ENCODE results near the gene DNER.

The DNER gene

DNA sequence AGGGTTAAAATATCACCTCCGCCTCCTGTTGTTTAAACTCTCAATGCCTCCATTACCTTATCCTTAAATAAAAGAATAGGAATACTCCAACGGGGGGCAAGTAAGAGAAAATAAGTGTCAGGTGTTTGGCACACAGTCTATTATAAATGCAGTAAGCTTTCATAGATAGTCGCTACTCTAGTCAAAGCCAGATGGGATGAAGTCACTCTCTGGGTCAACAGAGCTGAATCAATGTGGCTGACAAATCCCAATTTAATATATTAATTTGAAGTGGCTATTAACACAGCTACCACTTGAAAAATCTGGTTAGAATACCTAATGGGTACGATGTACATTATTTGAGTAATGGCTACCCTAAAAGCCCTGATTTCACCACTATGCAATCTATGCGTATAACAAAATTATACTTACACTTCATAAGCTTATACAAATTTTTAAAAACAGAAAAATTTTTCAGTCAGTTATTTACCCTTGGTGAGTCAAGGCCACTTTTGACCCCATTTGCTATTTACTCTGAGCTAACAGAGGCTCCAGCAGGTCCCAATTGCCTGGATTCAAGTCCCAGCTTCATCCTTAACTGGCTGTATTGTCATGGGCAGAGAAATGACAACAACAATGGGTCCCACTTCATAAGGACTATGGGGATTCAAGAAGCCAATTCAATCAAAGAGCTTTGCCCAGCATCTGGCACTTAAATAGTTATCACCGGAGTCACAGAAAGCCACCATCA is 275.8 kb downstream of the DNER start:
- no peaks in the 10 kb centered on the region for H3K4me1 ChIP-seq (ENCODE audit: control insufficient read depth, insufficient read depth, low read length, poor library complexity, severe bottlenecking)
- no peaks in the 10 kb centered on the region for H3K36me3 ChIP-seq (ENCODE audit: control insufficient read depth, insufficient read depth, low read length)
- no peaks in the 10 kb centered on the region for H3K27me3 ChIP-seq (replicated peaks; ENCODE audit: control insufficient read depth, insufficient read depth, low read length, poor library complexity, severe bottlenecking)
- no peaks in the 10 kb centered on the region for H3K9me3 ChIP-seq (ENCODE audit: control insufficient read depth, low read length)
- H3K4me3 ChIP-seq (ENCODE audit: insufficient read depth, low read depth, low read length, poor library complexity, severe bottlenecking), result no peak overlapping the region
- H3K27ac ChIP-seq (ENCODE audit: insufficient read depth, low read length, poor library complexity, severe bottlenecking), result no peak overlapping the region
- DNase-seq, result no peak

DNA sequence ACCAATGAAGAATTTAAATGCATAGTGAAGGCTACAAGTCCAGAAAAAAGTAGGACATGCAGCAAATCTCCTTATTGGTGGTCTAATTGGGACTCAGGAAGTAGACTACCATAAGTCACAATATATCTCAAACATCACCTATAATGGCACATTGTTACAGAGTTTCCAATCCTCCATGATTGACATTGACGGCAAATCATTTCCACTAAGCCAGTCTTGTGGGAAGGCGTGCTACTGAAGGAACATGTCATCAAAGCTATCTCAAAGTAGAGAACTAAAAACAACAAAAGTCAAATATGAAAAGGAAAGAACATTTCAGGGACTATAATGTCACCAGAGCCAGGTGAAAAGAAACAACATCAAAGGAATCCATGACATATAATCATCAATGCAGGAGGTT is 276.9 kb downstream of the DNER start:
- DNase-seq, result no peak
- Histone ChIP-seq H3K9me3 (ENCODE audit: control insufficient read depth, low read length) (no peaks in the 10 kb centered on the region), H3K4me1 (ENCODE audit: control insufficient read depth, insufficient read depth, low read length, poor library complexity, severe bottlenecking) (no peaks in the 10 kb centered on the region), H3K36me3 (ENCODE audit: control insufficient read depth, insufficient read depth, low read length) (no peaks in the 10 kb centered on the region), H3K27ac (ENCODE audit: insufficient read depth, low read length, poor library complexity, severe bottlenecking) (no peak overlapping the region), H3K4me3 (ENCODE audit: insufficient read depth, low read depth, low read length, poor library complexity, severe bottlenecking) (no peak overlapping the region), H3K27me3 (replicated peaks; ENCODE audit: control insufficient read depth, insufficient read depth, low read length, poor library complexity, severe bottlenecking) (no peaks in the 10 kb centered on the region)

GRCh38 chr2:229434187-229434586 is 280.2 kb downstream of the DNER start:
- Histone ChIP-seq H3K4me3 (ENCODE audit: insufficient read depth, low read depth, low read length, poor library complexity, severe bottlenecking) (no peak overlapping the region), H3K27me3 (replicated peaks; ENCODE audit: control insufficient read depth, insufficient read depth, low read length, poor library complexity, severe bottlenecking) (no peaks in the 10 kb centered on the region), H3K36me3 (ENCODE audit: control insufficient read depth, insufficient read depth, low read length) (no peaks in the 10 kb centered on the region), H3K4me1 (ENCODE audit: control insufficient read depth, insufficient read depth, low read length, poor library complexity, severe bottlenecking) (no peaks in the 10 kb centered on the region), H3K27ac (ENCODE audit: insufficient read depth, low read length, poor library complexity, severe bottlenecking) (no peak overlapping the region), H3K9me3 (ENCODE audit: control insufficient read depth, low read length) (no peaks in the 10 kb centered on the region)
- DNase-seq, result no peak

DNA sequence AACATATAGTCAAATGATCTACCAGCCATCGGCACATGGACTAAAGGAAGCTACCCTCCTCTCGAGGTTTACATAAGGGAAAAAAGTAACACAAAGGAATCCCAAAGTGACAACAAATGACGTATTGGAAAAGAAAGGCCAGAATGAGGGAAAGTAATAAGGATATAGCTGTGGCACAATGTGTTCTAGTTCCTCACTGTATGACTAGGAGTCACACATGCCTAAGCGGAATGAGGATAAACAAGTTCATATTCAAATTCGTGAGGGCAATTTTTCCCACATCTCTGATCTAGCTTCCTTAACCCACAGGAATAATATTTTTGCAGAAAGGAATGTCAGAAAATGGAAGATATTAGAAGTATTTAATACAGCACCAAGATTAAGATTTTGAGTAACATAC is 281.0 kb downstream of the DNER start:
- no peak overlapping the region for H3K27ac ChIP-seq (ENCODE audit: insufficient read depth, low read length, poor library complexity, severe bottlenecking)
- no peaks in the 10 kb centered on the region for H3K27me3 ChIP-seq (replicated peaks; ENCODE audit: control insufficient read depth, insufficient read depth, low read length, poor library complexity, severe bottlenecking)
- no peaks in the 10 kb centered on the region for H3K4me1 ChIP-seq (ENCODE audit: control insufficient read depth, insufficient read depth, low read length, poor library complexity, severe bottlenecking)
- H3K4me3 ChIP-seq (ENCODE audit: insufficient read depth, low read depth, low read length, poor library complexity, severe bottlenecking), result no peak overlapping the region
- DNase-seq, result no peak
- H3K9me3 ChIP-seq (ENCODE audit: control insufficient read depth, low read length), result no peaks in the 10 kb centered on the region
- H3K36me3 ChIP-seq (ENCODE audit: control insufficient read depth, insufficient read depth, low read length), result no peaks in the 10 kb centered on the region

GRCh38 chr2:229431327-229431954 is 282.9 kb downstream of the DNER start:
- Histone ChIP-seq H3K4me3 (ENCODE audit: insufficient read depth, low read depth, low read length, poor library complexity, severe bottlenecking) (no peak overlapping the region), H3K27ac (ENCODE audit: insufficient read depth, low read length, poor library complexity, severe bottlenecking) (no peak overlapping the region), H3K27me3 (replicated peaks; ENCODE audit: control insufficient read depth, insufficient read depth, low read length, poor library complexity, severe bottlenecking) (no peaks in the 10 kb centered on the region), H3K36me3 (ENCODE audit: control insufficient read depth, insufficient read depth, low read length) (no peaks in the 10 kb centered on the region), H3K9me3 (ENCODE audit: control insufficient read depth, low read length) (no peaks in the 10 kb centered on the region), H3K4me1 (ENCODE audit: control insufficient read depth, insufficient read depth, low read length, poor library complexity, severe bottlenecking) (no peaks in the 10 kb centered on the region)
- no peak for DNase-seq

- no peak overlapping the region for H3K27ac ChIP-seq (ENCODE audit: insufficient read depth, low read length, poor library complexity, severe bottlenecking)
- H3K4me3 ChIP-seq (ENCODE audit: insufficient read depth, low read depth, low read length, poor library complexity, severe bottlenecking), result no peak overlapping the region
- no peaks in the 10 kb centered on the region for H3K27me3 ChIP-seq (replicated peaks; ENCODE audit: control insufficient read depth, insufficient read depth, low read length, poor library complexity, severe bottlenecking)
- no peaks in the 10 kb centered on the region for H3K36me3 ChIP-seq (ENCODE audit: control insufficient read depth, insufficient read depth, low read length)
- H3K9me3 ChIP-seq (ENCODE audit: control insufficient read depth, low read length), result no peaks in the 10 kb centered on the region
- DNase-seq, result no peak
- no peaks in the 10 kb centered on the region for H3K4me1 ChIP-seq (ENCODE audit: control insufficient read depth, insufficient read depth, low read length, poor library complexity, severe bottlenecking)
Measured at GRCh38 chr2:229429589-229429988, 284.8 kb downstream of the DNER start.

DNA sequence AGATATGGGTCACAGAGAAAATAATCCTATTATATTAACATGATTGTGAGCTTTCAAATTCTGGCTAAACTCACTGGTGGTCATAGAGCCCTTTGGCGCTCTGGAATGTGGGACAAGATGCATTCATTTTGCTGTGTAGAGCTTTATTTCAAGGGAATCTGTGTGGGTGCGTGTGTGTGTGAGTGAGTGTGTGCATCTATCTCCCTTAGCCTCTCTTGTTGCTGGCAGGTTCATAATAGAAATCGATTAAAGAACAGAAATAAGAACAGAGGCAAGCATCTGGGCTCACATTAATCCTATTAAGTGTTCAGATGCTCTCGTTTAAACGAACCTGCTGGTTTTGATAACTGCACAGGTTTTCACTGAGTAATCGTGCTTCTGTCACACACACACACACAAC is 287.9 kb downstream of the DNER start:
- H3K27me3 ChIP-seq (replicated peaks; ENCODE audit: control insufficient read depth, insufficient read depth, low read length, poor library complexity, severe bottlenecking), result no peaks in the 10 kb centered on the region
- H3K4me1 ChIP-seq (ENCODE audit: control insufficient read depth, insufficient read depth, low read length, poor library complexity, severe bottlenecking), result no peaks in the 10 kb centered on the region
- no peak overlapping the region for H3K4me3 ChIP-seq (ENCODE audit: insufficient read depth, low read depth, low read length, poor library complexity, severe bottlenecking)
- no peaks in the 10 kb centered on the region for H3K36me3 ChIP-seq (ENCODE audit: control insufficient read depth, insufficient read depth, low read length)
- no peaks in the 10 kb centered on the region for H3K9me3 ChIP-seq (ENCODE audit: control insufficient read depth, low read length)
- H3K27ac ChIP-seq (ENCODE audit: insufficient read depth, low read length, poor library complexity, severe bottlenecking), result no peak overlapping the region
- DNase-seq, result no peak

DNA sequence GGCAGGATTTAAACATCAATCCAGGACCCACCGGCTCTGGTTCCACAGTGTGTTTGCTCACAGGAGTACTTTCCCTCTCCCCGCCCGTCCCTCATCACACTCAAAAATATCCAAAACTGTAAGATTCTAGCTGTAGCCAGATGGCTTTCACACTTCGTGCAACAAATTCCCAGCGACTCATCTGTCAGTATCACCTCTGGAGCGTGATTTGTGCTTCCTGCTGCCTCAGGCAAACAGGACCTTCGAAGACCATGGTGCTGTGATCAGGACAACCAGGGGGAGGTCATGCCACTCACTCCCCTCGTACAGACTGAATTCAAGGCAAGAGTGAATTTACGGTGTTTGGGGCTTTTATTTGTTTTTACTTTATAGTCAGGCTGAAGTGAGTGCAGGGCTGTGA is 288.8 kb downstream of the DNER start:
- Histone ChIP-seq H3K36me3 (ENCODE audit: control insufficient read depth, insufficient read depth, low read length) (no peaks in the 10 kb centered on the region), H3K27ac (ENCODE audit: insufficient read depth, low read length, poor library complexity, severe bottlenecking) (no peak overlapping the region), H3K9me3 (ENCODE audit: control insufficient read depth, low read length) (no peaks in the 10 kb centered on the region), H3K4me3 (ENCODE audit: insufficient read depth, low read depth, low read length, poor library complexity, severe bottlenecking) (no peak overlapping the region), H3K27me3 (replicated peaks; ENCODE audit: control insufficient read depth, insufficient read depth, low read length, poor library complexity, severe bottlenecking) (no peaks in the 10 kb centered on the region), H3K4me1 (ENCODE audit: control insufficient read depth, insufficient read depth, low read length, poor library complexity, severe bottlenecking) (no peaks in the 10 kb centered on the region)
- DNase-seq, result no peak

- no peak for DNase-seq
Measured at GRCh38 chr2:229422063-229422462, 292.3 kb downstream of the DNER start.

DNA sequence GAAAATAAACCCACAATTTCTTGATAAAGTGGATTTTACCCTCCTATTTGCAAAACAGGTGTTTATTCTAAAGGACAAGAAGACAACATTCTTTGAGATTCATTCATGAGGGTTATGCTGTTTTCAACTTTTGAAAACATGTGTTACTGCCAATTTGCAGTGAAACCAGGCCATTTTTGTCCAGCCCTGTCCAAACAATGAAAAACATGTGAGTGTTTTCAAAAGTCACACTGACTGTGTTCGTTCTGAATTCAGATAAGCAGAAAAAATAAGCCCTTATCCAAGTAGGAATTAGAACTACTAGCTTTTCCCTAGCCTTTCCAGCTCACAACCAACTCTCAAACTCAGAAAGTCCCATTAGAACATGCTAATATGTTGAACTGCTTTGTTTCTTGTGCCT is 295.2 kb downstream of the DNER start:
- Histone ChIP-seq H3K4me1 (ENCODE audit: control insufficient read depth, insufficient read depth, low read length, poor library complexity, severe bottlenecking) (no peaks in the 10 kb centered on the region), H3K4me3 (ENCODE audit: insufficient read depth, low read depth, low read length, poor library complexity, severe bottlenecking) (no peak overlapping the region), H3K9me3 (ENCODE audit: control insufficient read depth, low read length) (no peaks in the 10 kb centered on the region), H3K36me3 (ENCODE audit: control insufficient read depth, insufficient read depth, low read length) (no peaks in the 10 kb centered on the region), H3K27ac (ENCODE audit: insufficient read depth, low read length, poor library complexity, severe bottlenecking) (no peak overlapping the region), H3K27me3 (replicated peaks; ENCODE audit: control insufficient read depth, insufficient read depth, low read length, poor library complexity, severe bottlenecking) (no peaks in the 10 kb centered on the region)
- DNase-seq, result no peak

More at GRCh38 chr2:229422063-229422462, 292.3 kb downstream of the DNER start:
- Histone ChIP-seq H3K27me3 (replicated peaks; ENCODE audit: control insufficient read depth, insufficient read depth, low read length, poor library complexity, severe bottlenecking) (no peaks in the 10 kb centered on the region), H3K4me1 (ENCODE audit: control insufficient read depth, insufficient read depth, low read length, poor library complexity, severe bottlenecking) (no peaks in the 10 kb centered on the region), H3K9me3 (ENCODE audit: control insufficient read depth, low read length) (no peaks in the 10 kb centered on the region), H3K36me3 (ENCODE audit: control insufficient read depth, insufficient read depth, low read length) (no peaks in the 10 kb centered on the region), H3K27ac (ENCODE audit: insufficient read depth, low read length, poor library complexity, severe bottlenecking) (no peak overlapping the region), H3K4me3 (ENCODE audit: insufficient read depth, low read depth, low read length, poor library complexity, severe bottlenecking) (no peak overlapping the region)
